ENCODE data around the gene CHRDL2. TPM values are rescaled to one million over a fixed set of nuclear protein-coding genes. Genes with fewer than 3 reads are reported as not detected.

Gene CHRDL2
- total and polyA plus RNA-seq, 2 donors from 2014 or later, result 2.0 to 3.9 TPM

DNA sequence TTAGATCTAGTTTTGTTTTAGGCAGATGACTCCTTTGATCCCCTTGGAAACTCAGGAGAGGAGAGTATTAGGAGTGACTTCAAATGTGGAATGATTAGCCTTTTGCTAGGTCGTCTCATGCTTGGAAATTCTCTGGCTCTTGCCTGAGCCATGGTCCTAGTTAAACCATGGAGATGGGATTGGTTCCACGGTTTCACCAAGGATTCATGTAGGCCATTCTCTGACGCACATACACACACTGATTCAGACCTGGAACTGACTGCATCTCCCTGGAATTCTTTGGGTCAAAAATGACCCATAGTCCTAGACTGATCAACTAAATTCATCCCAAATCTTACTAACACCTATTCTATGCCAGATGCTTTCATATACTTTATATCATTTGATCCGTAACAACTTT is 82.3 kb downstream of the CHRDL2 start:
- Histone ChIP-seq H3K36me3 (ENCODE audit: control insufficient read depth in 2 of 3, insufficient read depth in 3 of 3, low read length in 3 of 3) (peaks cover 0 to 2% (median 0%) of the 10 kb centered on the region in 3 donors), H3K4me1 (ENCODE audit: control insufficient read depth in 2 of 3, insufficient read depth in 2 of 3, low read depth in 1 of 3, low read length in 3 of 3) (no peaks in the 10 kb centered on the region), H3K4me3 (ENCODE audit: low read length in 3 of 3) (no peak overlapping the region), H3K9me3 (ENCODE audit: control insufficient read depth in 2 of 3, insufficient read depth in 1 of 3, low read length in 3 of 3) (no peaks in the 10 kb centered on the region), H3K27me3 (ENCODE audit: control insufficient read depth, insufficient read depth, low read length) (no peaks in the 10 kb centered on the region), H3K27ac (ENCODE audit: low read depth in 2 of 2, low read length in 2 of 2) (no peak overlapping the region), H3K9ac (ENCODE audit: low read length in 3 of 3) (no peak overlapping the region)
- TF ChIP-seq, protein P1, sequence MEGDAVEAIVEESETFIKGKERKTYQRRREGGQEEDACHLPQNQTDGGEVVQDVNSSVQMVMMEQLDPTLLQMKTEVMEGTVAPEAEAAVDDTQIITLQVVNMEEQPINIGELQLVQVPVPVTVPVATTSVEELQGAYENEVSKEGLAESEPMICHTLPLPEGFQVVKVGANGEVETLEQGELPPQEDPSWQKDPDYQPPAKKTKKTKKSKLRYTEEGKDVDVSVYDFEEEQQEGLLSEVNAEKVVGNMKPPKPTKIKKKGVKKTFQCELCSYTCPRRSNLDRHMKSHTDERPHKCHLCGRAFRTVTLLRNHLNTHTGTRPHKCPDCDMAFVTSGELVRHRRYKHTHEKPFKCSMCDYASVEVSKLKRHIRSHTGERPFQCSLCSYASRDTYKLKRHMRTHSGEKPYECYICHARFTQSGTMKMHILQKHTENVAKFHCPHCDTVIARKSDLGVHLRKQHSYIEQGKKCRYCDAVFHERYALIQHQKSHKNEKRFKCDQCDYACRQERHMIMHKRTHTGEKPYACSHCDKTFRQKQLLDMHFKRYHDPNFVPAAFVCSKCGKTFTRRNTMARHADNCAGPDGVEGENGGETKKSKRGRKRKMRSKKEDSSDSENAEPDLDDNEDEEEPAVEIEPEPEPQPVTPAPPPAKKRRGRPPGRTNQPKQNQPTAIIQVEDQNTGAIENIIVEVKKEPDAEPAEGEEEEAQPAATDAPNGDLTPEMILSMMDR (IDR thresholded peaks at IDR 0.05; ENCODE audit: borderline replicate concordance, extremely low read depth, insufficient read depth), result no peak
- intact Hi-C loops (cut with DNase I), result no loop called here
- no peak for FAIRE-seq
- no peak for DNase-seq

DNA sequence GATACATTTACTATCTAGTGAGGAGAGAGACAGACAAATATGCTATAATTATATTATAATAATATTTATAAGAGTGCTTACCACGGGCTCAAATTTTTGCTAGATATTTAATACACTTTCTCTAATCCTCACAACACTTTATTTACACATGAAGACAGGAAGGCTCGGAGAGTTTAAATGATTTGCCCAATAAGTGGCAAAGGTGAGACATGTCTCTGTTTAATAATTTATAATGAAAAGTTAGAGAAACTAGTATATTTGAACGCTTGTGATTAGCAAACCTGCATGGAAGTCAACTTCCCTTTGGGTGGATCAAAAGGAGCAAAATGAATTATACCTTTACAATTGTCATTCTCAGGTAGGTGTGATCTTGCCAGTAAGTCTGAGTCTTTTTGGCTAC is 83.4 kb downstream of the CHRDL2 start:
- FAIRE-seq (no peak), DNase-seq (no peak)
- intact Hi-C loops (cut with DNase I), result no loop called here
- Histone ChIP-seq H3K9ac (ENCODE audit: low read length in 3 of 3) (no peak overlapping the region), H3K4me1 (ENCODE audit: control insufficient read depth in 2 of 3, insufficient read depth in 2 of 3, low read depth in 1 of 3, low read length in 3 of 3) (no peaks in the 10 kb centered on the region), H3K4me3 (ENCODE audit: low read length in 3 of 3) (no peak overlapping the region), H3K27me3 (ENCODE audit: control insufficient read depth, insufficient read depth, low read length) (no peaks in the 10 kb centered on the region), H3K27ac (ENCODE audit: low read depth in 2 of 2, low read length in 2 of 2) (no peak overlapping the region), H3K36me3 (ENCODE audit: control insufficient read depth in 2 of 3, insufficient read depth in 3 of 3, low read length in 3 of 3) (peaks cover 0 to 2% (median 0%) of the 10 kb centered on the region in 3 donors), H3K9me3 (ENCODE audit: control insufficient read depth in 2 of 3, insufficient read depth in 1 of 3, low read length in 3 of 3) (no peaks in the 10 kb centered on the region)
- TF ChIP-seq, protein P1 (IDR thresholded peaks at IDR 0.05; ENCODE audit: borderline replicate concordance, extremely low read depth, insufficient read depth), result no peak

DNA sequence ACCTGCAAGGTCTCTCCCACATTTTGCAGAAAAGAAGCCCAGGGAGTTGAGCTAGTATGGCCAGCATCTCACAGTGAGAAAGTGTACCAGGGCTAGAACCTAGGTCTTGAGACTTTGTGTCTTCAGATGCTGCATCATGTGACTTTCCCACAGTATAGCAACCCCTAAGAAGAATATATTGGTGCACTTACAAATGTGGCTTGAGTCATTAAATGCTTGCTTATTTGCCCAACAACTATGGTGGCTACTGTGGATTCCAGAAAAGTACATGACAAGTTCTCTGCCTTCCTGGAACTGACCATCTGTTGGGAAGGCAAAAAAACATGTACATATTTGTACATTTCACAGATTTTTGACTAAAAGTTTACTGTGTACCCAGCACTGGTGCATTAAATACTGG is 83.8 kb downstream of the CHRDL2 start:
- H3K9ac ChIP-seq (ENCODE audit: low read length in 3 of 3), result no peak overlapping the region
- no peaks in the 10 kb centered on the region for H3K27me3 ChIP-seq (ENCODE audit: control insufficient read depth, insufficient read depth, low read length)
- intact Hi-C loops (cut with DNase I), result no loop called here
- H3K9me3 ChIP-seq (ENCODE audit: control insufficient read depth in 2 of 3, insufficient read depth in 1 of 3, low read length in 3 of 3), result no peaks in the 10 kb centered on the region
- TF ChIP-seq, protein P1 (IDR thresholded peaks at IDR 0.05; ENCODE audit: borderline replicate concordance, extremely low read depth, insufficient read depth), result no peak
- H3K27ac ChIP-seq (ENCODE audit: low read depth in 2 of 2, low read length in 2 of 2), result no peak overlapping the region
- DNase-seq, result no peak
- peaks cover 0 to 2% (median 0%) of the 10 kb centered on the region in 3 donors for H3K36me3 ChIP-seq (ENCODE audit: control insufficient read depth in 2 of 3, insufficient read depth in 3 of 3, low read length in 3 of 3)
- no peak overlapping the region for H3K4me3 ChIP-seq (ENCODE audit: low read length in 3 of 3)
- FAIRE-seq, result no peak
- H3K4me1 ChIP-seq (ENCODE audit: control insufficient read depth in 2 of 3, insufficient read depth in 2 of 3, low read depth in 1 of 3, low read length in 3 of 3), result no peaks in the 10 kb centered on the region

DNA sequence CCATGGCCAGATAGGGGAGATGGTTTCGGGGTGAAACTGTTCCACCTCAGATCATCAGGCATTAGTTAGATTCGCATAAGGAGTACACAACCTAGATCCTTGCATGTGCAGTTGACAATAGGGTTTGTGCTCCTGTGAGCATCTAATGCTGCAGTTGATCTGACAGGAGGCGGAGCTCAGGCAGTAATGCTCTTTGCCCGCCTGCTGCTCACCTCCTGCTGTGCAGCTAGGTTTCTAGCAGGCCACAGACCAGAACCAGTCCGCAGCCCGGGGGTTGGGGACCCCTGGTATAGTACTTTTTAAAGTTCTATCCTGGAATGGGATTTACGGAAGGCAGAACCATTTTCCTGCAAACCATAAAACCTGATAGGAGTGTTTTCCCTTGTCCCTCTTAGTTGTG is 84.3 kb downstream of the CHRDL2 start:
- Histone ChIP-seq H3K27me3 (ENCODE audit: control insufficient read depth, insufficient read depth, low read length) (no peaks in the 10 kb centered on the region), H3K9ac (ENCODE audit: low read length in 3 of 3) (no peak overlapping the region), H3K9me3 (ENCODE audit: control insufficient read depth in 2 of 3, insufficient read depth in 1 of 3, low read length in 3 of 3) (no peaks in the 10 kb centered on the region), H3K27ac (ENCODE audit: low read depth in 2 of 2, low read length in 2 of 2) (no peak overlapping the region), H3K4me1 (ENCODE audit: control insufficient read depth in 2 of 3, insufficient read depth in 2 of 3, low read depth in 1 of 3, low read length in 3 of 3) (no peaks in the 10 kb centered on the region), H3K4me3 (ENCODE audit: low read length in 3 of 3) (no peak overlapping the region), H3K36me3 (ENCODE audit: control insufficient read depth in 2 of 3, insufficient read depth in 3 of 3, low read length in 3 of 3) (peaks cover 0 to 2% (median under 1%) of the 10 kb centered on the region in 3 donors)
- DNase-seq (no peak), FAIRE-seq (no peak)
- intact Hi-C loops (cut with DNase I), result no loop called here
- TF ChIP-seq, protein P1 (IDR thresholded peaks at IDR 0.05; ENCODE audit: borderline replicate concordance, extremely low read depth, insufficient read depth), result no peak
